GM19193 (cell line): ENCODE measurements around the gene CYP8B1.

Experiments used
- POLR2A ChIP-seq: IDR thresholded peaks from 4 replicates; pipeline ENCODE4 v1.6.1; 2011; ENCODE audit not compliant: insufficient read depth, insufficient read length; ENCODE audit errors: extremely low read depth

Gene CYP8B1

GRCh38 chr3:42875325-42876151 is at the start of gene CYP8B1:
CYP8B1 (minus strand) TSS chr3:42875879; CDS start chr3:42875816, 63 bp downstream.
- TF ChIP-seq POLR2A: no peak

- no peak for TF ChIP-seq POLR2A
Observed at GRCh38 chr3:42923606-42924005, 47.9 kb upstream of the CYP8B1 start.

- no peak for TF ChIP-seq POLR2A
Observed at GRCh38 chr3:42914771-42915515, 39.3 kb upstream of the CYP8B1 start.

GRCh38 chr3:42911551-42911950 is 35.9 kb upstream of the CYP8B1 start:
- no peak for TF ChIP-seq POLR2A

GRCh38 chr3:42908675-42909074 is 33.0 kb upstream of the CYP8B1 start:
- TF ChIP-seq POLR2A: no peak

GRCh38 chr3:42906848-42907183 is 31.1 kb upstream of the CYP8B1 start:
- no peak for TF ChIP-seq POLR2A

- no peak for TF ChIP-seq POLR2A
Observed at GRCh38 chr3:42906070-42906847, 30.6 kb upstream of the CYP8B1 start, which contains the start of gene ZNF662. ZNF662 (plus strand) TSS chr3:42906142; CDS start chr3:42908115, 1,973 bp downstream.

GRCh38 chr3:42905740-42906069 is 30.0 kb upstream of the CYP8B1 start:
- no peak for TF ChIP-seq POLR2A

GRCh38 chr3:42904076-42904475 is 28.4 kb upstream of the CYP8B1 start:
- no peak for TF ChIP-seq POLR2A

GRCh38 chr3:42902257-42902656 is 26.6 kb upstream of the CYP8B1 start:
- TF ChIP-seq POLR2A: no peak

- no peak for TF ChIP-seq POLR2A
Observed at GRCh38 chr3:42901073-42901415, 25.4 kb upstream of the CYP8B1 start.

GRCh38 chr3:42900226-42901072 is 24.8 kb upstream of the CYP8B1 start:
- TF ChIP-seq POLR2A: no peak

- no peak for TF ChIP-seq POLR2A
Observed at GRCh38 chr3:42898896-42899675, 23.4 kb upstream of the CYP8B1 start.

- no peak for TF ChIP-seq POLR2A
Observed at GRCh38 chr3:42895580-42895868, 19.8 kb upstream of the CYP8B1 start.
